Breast epithelium (tissue), 3 donors: ENCODE results near the gene CD2BP2.

ENCODE experiments used
- POLR2A ChIP-seq: fragments of 450-650 bp; IDR thresholded peaks from one replicate; pipeline ENCODE4 v1.6.1; 2016; ENCODE audit warnings: antibody characterized with exemption, mild to moderate bottlenecking, moderate library complexity
- TF ChIP-seq, protein P1 (sequence below), 3 donors: fragments of 450-650 bp; IDR thresholded peaks; one replicate each; pipeline ENCODE4 v1.5.1; 2016 to 2017; ENCODE audit warnings: antibody characterized with exemption in 3 of 3, mild to moderate bottlenecking in 3 of 3, moderate library complexity in 3 of 3

- TF ChIP-seq, protein P1, sequence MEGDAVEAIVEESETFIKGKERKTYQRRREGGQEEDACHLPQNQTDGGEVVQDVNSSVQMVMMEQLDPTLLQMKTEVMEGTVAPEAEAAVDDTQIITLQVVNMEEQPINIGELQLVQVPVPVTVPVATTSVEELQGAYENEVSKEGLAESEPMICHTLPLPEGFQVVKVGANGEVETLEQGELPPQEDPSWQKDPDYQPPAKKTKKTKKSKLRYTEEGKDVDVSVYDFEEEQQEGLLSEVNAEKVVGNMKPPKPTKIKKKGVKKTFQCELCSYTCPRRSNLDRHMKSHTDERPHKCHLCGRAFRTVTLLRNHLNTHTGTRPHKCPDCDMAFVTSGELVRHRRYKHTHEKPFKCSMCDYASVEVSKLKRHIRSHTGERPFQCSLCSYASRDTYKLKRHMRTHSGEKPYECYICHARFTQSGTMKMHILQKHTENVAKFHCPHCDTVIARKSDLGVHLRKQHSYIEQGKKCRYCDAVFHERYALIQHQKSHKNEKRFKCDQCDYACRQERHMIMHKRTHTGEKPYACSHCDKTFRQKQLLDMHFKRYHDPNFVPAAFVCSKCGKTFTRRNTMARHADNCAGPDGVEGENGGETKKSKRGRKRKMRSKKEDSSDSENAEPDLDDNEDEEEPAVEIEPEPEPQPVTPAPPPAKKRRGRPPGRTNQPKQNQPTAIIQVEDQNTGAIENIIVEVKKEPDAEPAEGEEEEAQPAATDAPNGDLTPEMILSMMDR (IDR thresholded peaks at IDR 0.05), result no peak
- TF ChIP-seq POLR2A, result no peak
Measured at GRCh38 chr16:30397056-30397455, 41.9 kb upstream of the CD2BP2 start.
